HEK293 (cell line): ENCODE results near the gene ENO3.

Experiments used
- CTCF ChIA-PET: fragments of 350-600 bp; formaldehyde crosslinking; extraction: SDS; loops from one replicate; lab custom pipeline; 2021; ENCODE audit warnings: antibody characterized with exemption; lab: Yijun Ruan, JAX
- POLR2A ChIA-PET: fragments of 300-600 bp; formaldehyde crosslinking; extraction: SDS; loops from one replicate; lab custom pipeline; 2020; ENCODE audit warnings: antibody characterized with exemption, inconsistent platforms; lab: Yijun Ruan, JAX
- H3K27ac ChIP-seq: fragments of 200-500 bp; sonication (Bioruptor generic); 2 replicates; pipeline ENCODE4 v1.5.1; 2014; ENCODE audit warnings: low read depth, low read length, control low read depth, inconsistent platforms; ENCODE audit errors: extremely low read depth
- H3K36me3 ChIP-seq, 2 experiments: fragments of 200-500 bp in 1 of 2; sonication (Bioruptor generic) in 1 of 2; 1 replicate in 1 of 2; 2 replicates in 1 of 2; pipeline ENCODE4 v1.5.1; 2014 to 2017; ENCODE audit warnings: inconsistent platforms in 2 of 2, low read length in 2 of 2; ENCODE audit not compliant: control insufficient read depth in 2 of 2, insufficient read depth in 1 of 2
- H3K4me1 ChIP-seq: fragments of 200-500 bp; sonication (Bioruptor generic); 2 replicates; pipeline ENCODE4 v1.5.1; 2014; ENCODE audit warnings: mild to moderate bottlenecking, low read length, inconsistent platforms; ENCODE audit not compliant: control insufficient read depth, insufficient read depth
- H3K4me3 ChIP-seq: 2 replicates; pipeline ENCODE4 v1.5.1; 2011; ENCODE audit warnings: low read depth, mild to moderate bottlenecking, control low read depth, low read length, moderate library complexity
- H3K9me3 ChIP-seq: fragments of 200-500 bp; sonication (Bioruptor generic); 2 replicates; pipeline ENCODE4 v1.5.1; 2014; ENCODE audit warnings: low read depth, low read length, inconsistent platforms; ENCODE audit not compliant: control insufficient read depth, insufficient read depth
- BCL11B ChIP-seq: fragments of 450-650 bp; formaldehyde crosslinking; IDR thresholded peaks from 2 replicates; pipeline ENCODE4 v1.5.1; 2016; ENCODE audit warnings: low read depth, missing biosample characterization, missing genetic modification characterization
- EGR2 ChIP-seq: fragments of 450-650 bp; formaldehyde crosslinking; IDR thresholded peaks from 2 replicates; pipeline ENCODE4 v1.5.1; 2016; ENCODE audit warnings: low read depth, missing biosample characterization, missing genetic modification characterization
- HOXC10 ChIP-seq: sonication (generic); formaldehyde crosslinking; IDR thresholded peaks from 2 replicates; pipeline ENCODE4 v1.8.1; 2023; ENCODE audit warnings: mild to moderate bottlenecking, missing genetic modification reagents
- PATZ1 ChIP-seq: fragments of 450-650 bp; formaldehyde crosslinking; IDR thresholded peaks from 2 replicates; pipeline ENCODE4 v1.5.1; 2016; ENCODE audit warnings: missing biosample characterization, missing genetic modification characterization
- TRIM28 ChIP-seq: IDR thresholded peaks from 2 replicates; pipeline ENCODE4 v1.6.1; 2011; ENCODE audit warnings: low read length, control low read depth, borderline replicate concordance
- ZBTB1 ChIP-seq: fragments of 450-650 bp; formaldehyde crosslinking; IDR thresholded peaks from 2 replicates; pipeline ENCODE4 v1.5.1; 2016; ENCODE audit warnings: missing biosample characterization, missing genetic modification characterization
- ZEB2 ChIP-seq: fragments of 450-650 bp; formaldehyde crosslinking; IDR thresholded peaks from 2 replicates; pipeline ENCODE4 v1.5.1; 2016; ENCODE audit warnings: missing biosample characterization, missing genetic modification characterization
- ZFP3 ChIP-seq: fragments of 450-650 bp; formaldehyde crosslinking; IDR thresholded peaks from 2 replicates; pipeline ENCODE4 v1.5.1; 2016; ENCODE audit warnings: low read depth, missing biosample characterization, missing genetic modification characterization
- ZIC2 ChIP-seq: fragments of 450-650 bp; formaldehyde crosslinking; IDR thresholded peaks from 2 replicates; pipeline ENCODE4 v1.5.1; 2016; ENCODE audit warnings: missing biosample characterization, missing genetic modification characterization
- ZNF223 ChIP-seq: fragments of 450-650 bp; formaldehyde crosslinking; IDR thresholded peaks from 2 replicates; pipeline ENCODE4 v1.5.1; 2016; ENCODE audit warnings: missing biosample characterization, missing genetic modification characterization
- ZNF23 ChIP-seq: fragments of 450-650 bp; formaldehyde crosslinking; IDR thresholded peaks from 2 replicates; pipeline ENCODE4 v1.5.1; 2016; ENCODE audit warnings: missing biosample characterization, missing genetic modification characterization, borderline replicate concordance
- ZNF24 ChIP-seq: fragments of 450-650 bp; formaldehyde crosslinking; IDR thresholded peaks from 2 replicates; pipeline ENCODE4 v1.5.1; 2016; ENCODE audit warnings: missing biosample characterization, missing genetic modification characterization
- ZNF292 ChIP-seq: fragments of 450-650 bp; formaldehyde crosslinking; IDR thresholded peaks from 2 replicates; pipeline ENCODE4 v1.5.1; 2016; ENCODE audit warnings: low read depth, missing biosample characterization, missing genetic modification characterization, borderline replicate concordance
- ZNF341 ChIP-seq: fragments of 450-650 bp; formaldehyde crosslinking; IDR thresholded peaks from 2 replicates; pipeline ENCODE4; 2016; ENCODE audit warnings: low read depth, missing biosample characterization, missing genetic modification characterization
- ZNF366 ChIP-seq: fragments of 450-650 bp; formaldehyde crosslinking; conservative IDR thresholded peaks from 2 replicates; pipeline ENCODE4 v1.5.1; 2016; ENCODE audit warnings: missing biosample characterization, missing genetic modification characterization
- ZNF391 ChIP-seq: fragments of 450-650 bp; formaldehyde crosslinking; IDR thresholded peaks from 2 replicates; pipeline ENCODE4 v1.5.1; 2016; ENCODE audit warnings: low read depth, missing biosample characterization, missing genetic modification characterization, borderline replicate concordance
- ZNF398 ChIP-seq: fragments of 450-650 bp; formaldehyde crosslinking; IDR thresholded peaks from 2 replicates; pipeline ENCODE4 v1.5.1; 2017; ENCODE audit warnings: missing biosample characterization, missing genetic modification characterization
- ZNF48 ChIP-seq: fragments of 450-650 bp; formaldehyde crosslinking; IDR thresholded peaks from 2 replicates; pipeline ENCODE4 v1.5.1; 2016; ENCODE audit warnings: missing biosample characterization, missing genetic modification characterization
- ZNF560 ChIP-seq: fragments of 450-650 bp; formaldehyde crosslinking; IDR thresholded peaks from 2 replicates; pipeline ENCODE4 v1.5.1; 2017; ENCODE audit warnings: missing biosample characterization, missing genetic modification characterization, borderline replicate concordance
- ZNF623 ChIP-seq: fragments of 450-650 bp; formaldehyde crosslinking; IDR thresholded peaks from 2 replicates; pipeline ENCODE4 v1.5.1; 2016; ENCODE audit warnings: missing biosample characterization, missing genetic modification characterization
- ZNF76 ChIP-seq: fragments of 450-650 bp; formaldehyde crosslinking; IDR thresholded peaks from 2 replicates; pipeline ENCODE4; 2016; ENCODE audit warnings: low read depth, missing biosample characterization, missing genetic modification characterization, borderline replicate concordance
- ZNF843 ChIP-seq: fragments of 450-650 bp; formaldehyde crosslinking; IDR thresholded peaks from 2 replicates; pipeline ENCODE4 v1.5.1; 2016; ENCODE audit warnings: missing biosample characterization, missing genetic modification characterization
- ZSCAN23 ChIP-seq: fragments of 450-650 bp; formaldehyde crosslinking; IDR thresholded peaks from 2 replicates; pipeline ENCODE4 v1.5.1; 2016; ENCODE audit warnings: missing biosample characterization, missing genetic modification characterization
- TF ChIP-seq, protein P1 (sequence below): fragments of 450-650 bp; formaldehyde crosslinking; IDR thresholded peaks from 2 replicates; pipeline ENCODE4 v1.5.1; 2016; ENCODE audit warnings: missing biosample characterization, missing genetic modification characterization
- TF ChIP-seq, protein P2 (sequence below): fragments of 450-650 bp; formaldehyde crosslinking; IDR thresholded peaks from 2 replicates; pipeline ENCODE4 v1.5.1; 2016; ENCODE audit warnings: missing biosample characterization, missing genetic modification characterization

Gene ENO3

GRCh38 chr17:4972322-4972721, 21.4 kb downstream of the ENO3 start:
- ChIA-PET CTCF (interaction anchor here (0.8 to 1.0 kb wide), 2 partner anchors 15 to 91 kb away, joined by 4 read pairs; partner anchors contain the start of gene CAMTA2), POLR2A (interaction anchor here (0.6 to 11.3 kb wide), 2 partner anchors 11 to 22 kb away, joined by 4 to 358 read pairs; partner anchors contain the start of genes ENO3 and PFN1)
- H3K27ac ChIP-seq: no peak overlapping the region
- no peaks in the 10 kb centered on the region for H3K9me3 ChIP-seq
- H3K36me3 ChIP-seq: peaks cover 38 to 77% of the 10 kb centered on the region in 2 experiments
- H3K4me3 ChIP-seq: no peak overlapping the region
- H3K4me1 ChIP-seq: peaks cover 10% of the 10 kb centered on the region
- TF ChIP-seq ZSCAN23 (tag by site-specific recombination) (no peak), PATZ1 (tag by site-specific recombination) (no peak), ZNF24 (tag by site-specific recombination) (no peak), ZNF843 (tag by site-specific recombination) (no peak), ZNF623 (tag by site-specific recombination) (no peak), ZNF391 (no peak), ZNF341 (tag by site-specific recombination) (no peak), ZNF560 (tag by site-specific recombination) (no peak), HOXC10 (no peak), ZBTB1 (tag by site-specific recombination) (no peak), ZFP3 (tag by site-specific recombination) (no peak), BCL11B (tag by site-specific recombination) (no peak), TRIM28 (no peak), EGR2 (tag by site-specific recombination) (no peak), ZNF23 (no peak), ZNF292 (tag by site-specific recombination) (no peak)
- TF ChIP-seq, protein P1, sequence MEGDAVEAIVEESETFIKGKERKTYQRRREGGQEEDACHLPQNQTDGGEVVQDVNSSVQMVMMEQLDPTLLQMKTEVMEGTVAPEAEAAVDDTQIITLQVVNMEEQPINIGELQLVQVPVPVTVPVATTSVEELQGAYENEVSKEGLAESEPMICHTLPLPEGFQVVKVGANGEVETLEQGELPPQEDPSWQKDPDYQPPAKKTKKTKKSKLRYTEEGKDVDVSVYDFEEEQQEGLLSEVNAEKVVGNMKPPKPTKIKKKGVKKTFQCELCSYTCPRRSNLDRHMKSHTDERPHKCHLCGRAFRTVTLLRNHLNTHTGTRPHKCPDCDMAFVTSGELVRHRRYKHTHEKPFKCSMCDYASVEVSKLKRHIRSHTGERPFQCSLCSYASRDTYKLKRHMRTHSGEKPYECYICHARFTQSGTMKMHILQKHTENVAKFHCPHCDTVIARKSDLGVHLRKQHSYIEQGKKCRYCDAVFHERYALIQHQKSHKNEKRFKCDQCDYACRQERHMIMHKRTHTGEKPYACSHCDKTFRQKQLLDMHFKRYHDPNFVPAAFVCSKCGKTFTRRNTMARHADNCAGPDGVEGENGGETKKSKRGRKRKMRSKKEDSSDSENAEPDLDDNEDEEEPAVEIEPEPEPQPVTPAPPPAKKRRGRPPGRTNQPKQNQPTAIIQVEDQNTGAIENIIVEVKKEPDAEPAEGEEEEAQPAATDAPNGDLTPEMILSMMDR (tag by site-specific recombination): no peak
- TF ChIP-seq, all 188 proteins: peak for 0

GRCh38 chr17:4972752-4973151, 21.8 kb downstream of the ENO3 start:
- no peak overlapping the region for H3K4me3 ChIP-seq
- peaks cover 38 to 81% of the 10 kb centered on the region in 2 experiments for H3K36me3 ChIP-seq
- H3K9me3 ChIP-seq: no peaks in the 10 kb centered on the region
- POLR2A ChIA-PET: interaction anchor here (1.1 to 11.3 kb wide), 2 partner anchors 22 to 63 kb away, joined by 3 to 358 read pairs; partner anchors contain the start of genes ENO3 and PFN1
- CTCF ChIA-PET: interaction anchor here (0.8 kb wide), 1 partner anchor 15 kb away, joined by 4 read pairs; the partner anchor contains the start of gene CAMTA2
- H3K4me1 ChIP-seq: peaks cover 10% of the 10 kb centered on the region
- no peak overlapping the region for H3K27ac ChIP-seq
- TF ChIP-seq, protein P2, sequence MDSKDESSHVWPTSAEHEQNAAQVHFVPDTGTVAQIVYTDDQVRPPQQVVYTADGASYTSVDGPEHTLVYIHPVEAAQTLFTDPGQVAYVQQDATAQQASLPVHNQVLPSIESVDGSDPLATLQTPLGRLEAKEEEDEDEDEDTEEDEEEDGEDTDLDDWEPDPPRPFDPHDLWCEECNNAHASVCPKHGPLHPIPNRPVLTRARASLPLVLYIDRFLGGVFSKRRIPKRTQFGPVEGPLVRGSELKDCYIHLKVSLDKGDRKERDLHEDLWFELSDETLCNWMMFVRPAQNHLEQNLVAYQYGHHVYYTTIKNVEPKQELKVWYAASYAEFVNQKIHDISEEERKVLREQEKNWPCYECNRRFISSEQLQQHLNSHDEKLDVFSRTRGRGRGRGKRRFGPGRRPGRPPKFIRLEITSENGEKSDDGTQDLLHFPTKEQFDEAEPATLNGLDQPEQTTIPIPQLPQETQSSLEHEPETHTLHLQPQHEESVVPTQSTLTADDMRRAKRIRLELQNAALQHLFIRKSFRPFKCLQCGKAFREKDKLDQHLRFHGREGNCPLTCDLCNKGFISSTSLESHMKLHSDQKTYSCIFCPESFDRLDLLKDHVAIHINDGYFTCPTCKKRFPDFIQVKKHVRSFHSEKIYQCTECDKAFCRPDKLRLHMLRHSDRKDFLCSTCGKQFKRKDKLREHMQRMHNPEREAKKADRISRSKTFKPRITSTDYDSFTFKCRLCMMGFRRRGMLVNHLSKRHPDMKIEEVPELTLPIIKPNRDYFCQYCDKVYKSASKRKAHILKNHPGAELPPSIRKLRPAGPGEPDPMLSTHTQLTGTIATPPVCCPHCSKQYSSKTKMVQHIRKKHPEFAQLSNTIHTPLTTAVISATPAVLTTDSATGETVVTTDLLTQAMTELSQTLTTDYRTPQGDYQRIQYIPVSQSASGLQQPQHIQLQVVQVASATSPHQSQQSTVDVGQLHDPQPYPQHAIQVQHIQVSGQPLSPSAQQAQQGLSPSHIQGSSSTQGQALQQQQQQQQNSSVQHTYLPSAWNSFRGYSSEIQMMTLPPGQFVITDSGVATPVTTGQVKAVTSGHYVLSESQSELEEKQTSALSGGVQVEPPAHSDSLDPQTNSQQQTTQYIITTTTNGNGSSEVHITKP (tag by site-specific recombination): no peak
- TF ChIP-seq ZNF223 (tag by site-specific recombination): no peak
- TF ChIP-seq ZNF48 (tag by site-specific recombination): no peak
- no peak for TF ChIP-seq ZIC2
- TF ChIP-seq ZEB2 (tag by site-specific recombination): no peak
- TF ChIP-seq, protein P1 (tag by site-specific recombination): no peak
- TF ChIP-seq ZNF76 (tag by site-specific recombination): no peak
- no peak for TF ChIP-seq ZNF366 (tag by site-specific recombination)
- TF ChIP-seq ZNF398 (tag by site-specific recombination): no peak
